Vagina (tissue), 2 donors: ENCODE measurements around the gene IRX5.

ENCODE experiments used
- CTCF ChIP-seq, 3 experiments: fragments of 450-650 bp in 2 of 3; fragments of 200-600 bp in 1 of 3; sonication (generic) in 1 of 3; IDR thresholded peaks; one replicate each; pipeline ENCODE4 v1.5.1; 2017 to 2019; ENCODE audit warnings: antibody characterized with exemption in 3 of 3, mild to moderate bottlenecking in 2 of 3, moderate library complexity in 2 of 3
- POLR2A ChIP-seq, 2 donors: fragments of 450-650 bp; IDR thresholded peaks; one replicate each; pipeline ENCODE4 v1.6.1; 2017; ENCODE audit warnings: antibody characterized with exemption in 2 of 2, mild to moderate bottlenecking in 2 of 2, moderate library complexity in 2 of 2
- POLR2AphosphoS5 ChIP-seq, 2 donors: sonication (generic); formaldehyde crosslinking; IDR thresholded peaks; one replicate each; pipeline ENCODE4 v1.9.0; 2017; ENCODE audit warnings: antibody characterized with exemption in 2 of 2, mild to moderate bottlenecking in 2 of 2, low read depth in 1 of 2; ENCODE audit not compliant: insufficient read depth in 1 of 2

- TF ChIP-seq CTCF (IDR thresholded peaks at IDR 0.05), result no peak
- TF ChIP-seq POLR2A (IDR thresholded peaks at IDR 0.05), result no peak
- no peak for TF ChIP-seq POLR2AphosphoS5 (IDR thresholded peaks at IDR 0.05; ENCODE audit: insufficient read depth in 1 of 2, low read depth in 1 of 2)
Observed at GRCh38 chr16:54927125-54928015, 3.3 kb upstream of the IRX5 start.
